Adipocyte (in vitro differentiated cells): ENCODE results near the gene SLC25A53.

Experiments used
- DNase-seq: peaks from one replicate; pipeline ENCODE4 v3.0.0-alpha.2; 2015; ENCODE audit warnings: low read depth
- H3K27me3 ChIP-seq: replicated peaks from 2 replicates; pipeline ENCODE4 v1.7.0; 2013; ENCODE audit warnings: mild to moderate bottlenecking, low read length, moderate library complexity; ENCODE audit not compliant: control insufficient read depth, insufficient read depth
- H3K36me3 ChIP-seq: 2 replicates; pipeline ENCODE4 v1.7.0; 2013; ENCODE audit warnings: low read length, mild to moderate bottlenecking, moderate library complexity; ENCODE audit not compliant: control insufficient read depth, insufficient read depth, severe bottlenecking
- H3K4me1 ChIP-seq: 2 replicates; pipeline ENCODE4 v1.7.0; 2013; ENCODE audit warnings: mild to moderate bottlenecking, low read length, moderate library complexity; ENCODE audit not compliant: control insufficient read depth, insufficient read depth
- H3K4me3 ChIP-seq: 2 replicates; pipeline ENCODE4 v1.7.0; 2013; ENCODE audit warnings: mild to moderate bottlenecking, low read length, moderate library complexity
- H3K9ac ChIP-seq: 2 replicates; pipeline ENCODE4 v1.7.0; 2013; ENCODE audit warnings: mild to moderate bottlenecking, low read length, moderate library complexity
- H3K9me3 ChIP-seq: 2 replicates; pipeline ENCODE4 v1.7.0; 2013; ENCODE audit warnings: mild to moderate bottlenecking, low read length, moderate library complexity; ENCODE audit not compliant: control insufficient read depth

SLC25A53 gene

GRCh38 chrX:104168127-104168526 lies 11.3 kb upstream of the SLC25A53 start:
- Histone ChIP-seq H3K27me3 (peaks cover 2% of the 10 kb centered on the region), H3K9ac (peak overlapping the region; percentile 92), H3K4me1 (peaks cover 18% of the 10 kb centered on the region), H3K9me3 (no peaks in the 10 kb centered on the region), H3K4me3 (peak overlapping the region; percentile 89), H3K36me3 (peaks cover 2% of the 10 kb centered on the region)
- no peak for DNase-seq

- peaks cover 2% of the 10 kb centered on the region for H3K36me3 ChIP-seq
- peaks cover 6% of the 10 kb centered on the region for H3K27me3 ChIP-seq
- H3K9me3 ChIP-seq, result no peaks in the 10 kb centered on the region
- peak; percentile 20 for DNase-seq
- peak overlapping the region; percentile 92 for H3K9ac ChIP-seq
- H3K4me3 ChIP-seq, result peak overlapping the region; percentile 89
- peaks cover 12% of the 10 kb centered on the region for H3K4me1 ChIP-seq
Observed at GRCh38 chrX:104166735-104167436, 10.1 kb upstream of the SLC25A53 start.

GRCh38 chrX:104165894-104166734 lies 9.3 kb upstream of the SLC25A53 start, which contains the start of gene FAM199X:
Gene FAM199X, plus strand, starts transcription at chrX:104166453. Its CDS starts 333 bp downstream, at chrX:104166786.
- Histone ChIP-seq H3K9me3 (no peaks in the 10 kb centered on the region), H3K36me3 (peaks cover 2% of the 10 kb centered on the region)
- peak; percentile 89 for DNase-seq

GRCh38 chrX:104151037-104151436 lies 5.8 kb downstream of the SLC25A53 start:
- Histone ChIP-seq H3K9me3 (no peaks in the 10 kb centered on the region), H3K9ac (no peak overlapping the region), H3K4me1 (no peaks in the 10 kb centered on the region), H3K27me3 (no peaks in the 10 kb centered on the region), H3K36me3 (no peaks in the 10 kb centered on the region), H3K4me3 (no peak overlapping the region)
- DNase-seq, result no peak

More at GRCh38 chrX:104165894-104166734, 9.3 kb upstream of the SLC25A53 start, which contains the start of gene FAM199X:
- Histone ChIP-seq H3K9ac (peak within 1 kb of the TSS; percentile 92), H3K4me1 (peaks cover 12% of the 10 kb centered on the region), H3K27me3 (peaks cover 5% of the 10 kb centered on the region), H3K4me3 (peak within 1 kb of the TSS; percentile 89)

GRCh38 chrX:104141087-104141760 lies 15.6 kb downstream of the SLC25A53 start:
- DNase-seq, result no peak
- no peaks in the 10 kb centered on the region for H3K36me3 ChIP-seq
- H3K9ac ChIP-seq, result no peak overlapping the region
- H3K4me3 ChIP-seq, result no peak overlapping the region
- no peaks in the 10 kb centered on the region for H3K27me3 ChIP-seq
- H3K9me3 ChIP-seq, result no peaks in the 10 kb centered on the region
- peaks cover 1% of the 10 kb centered on the region for H3K4me1 ChIP-seq

DNA sequence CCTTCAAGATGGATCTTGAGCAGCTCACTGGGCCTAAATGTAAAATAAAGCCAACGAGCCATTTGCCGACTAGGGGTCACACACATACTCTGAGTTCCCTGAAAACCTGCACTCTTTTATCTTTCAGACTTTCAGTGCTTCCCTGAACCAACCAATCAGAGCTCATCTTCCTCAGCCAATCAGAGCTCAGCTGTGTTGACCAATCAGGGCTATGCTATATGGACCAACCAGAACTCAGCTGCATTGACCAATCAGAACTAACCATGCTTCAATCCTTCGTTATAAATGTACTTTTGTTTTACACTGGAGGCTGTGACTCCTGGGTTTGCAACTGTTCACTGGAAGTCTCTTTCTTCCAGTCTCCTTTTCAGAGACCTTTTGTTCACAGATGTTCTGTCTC lies 19.3 kb downstream of the SLC25A53 start:
- Histone ChIP-seq H3K4me3 (no peak overlapping the region), H3K9ac (no peak overlapping the region), H3K27me3 (peaks cover 18% of the 10 kb centered on the region), H3K9me3 (no peaks in the 10 kb centered on the region), H3K36me3 (no peaks in the 10 kb centered on the region), H3K4me1 (peaks cover 5% of the 10 kb centered on the region)
- peak; percentile 15 for DNase-seq

DNA sequence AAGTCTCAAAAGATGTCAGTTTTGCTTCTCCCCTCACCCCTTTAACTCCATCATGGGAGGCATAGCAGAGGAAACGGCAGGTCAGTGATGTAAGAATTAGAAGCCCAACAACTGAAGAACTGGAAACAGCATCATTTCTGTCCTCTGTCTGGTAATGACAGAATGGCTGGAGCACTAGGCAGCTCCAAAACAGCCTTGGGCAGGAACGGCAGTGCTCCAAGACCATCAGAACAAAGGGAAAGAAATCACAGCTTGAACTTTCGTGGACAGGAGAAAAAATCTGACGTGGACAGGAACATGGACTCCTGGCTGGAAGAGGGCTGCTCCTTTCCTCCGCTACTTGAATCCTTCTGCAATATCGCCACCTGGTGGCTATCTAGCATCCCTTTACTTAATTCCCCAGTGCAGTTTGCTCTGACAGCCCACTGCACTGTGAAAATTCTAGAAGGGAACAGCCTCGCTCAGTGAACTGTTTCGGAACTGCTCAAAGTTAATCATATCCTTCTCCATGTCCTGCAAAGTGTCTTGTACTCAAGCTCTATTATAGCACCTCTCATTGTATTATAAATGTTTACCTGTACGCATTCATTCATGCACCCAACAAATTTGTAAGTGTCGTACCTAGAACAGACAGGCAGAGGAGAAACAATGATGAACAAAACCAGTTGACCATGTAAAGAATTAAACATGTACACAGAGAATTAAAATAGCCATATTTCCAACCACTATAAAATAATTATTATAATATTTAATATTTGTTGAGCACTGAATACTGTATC lies 20.4 kb downstream of the SLC25A53 start:
- Histone ChIP-seq H3K4me3 (peak overlapping the region; percentile 75), H3K9me3 (no peaks in the 10 kb centered on the region), H3K36me3 (no peaks in the 10 kb centered on the region), H3K27me3 (peaks cover 18% of the 10 kb centered on the region), H3K4me1 (peaks cover 5% of the 10 kb centered on the region), H3K9ac (peak overlapping the region; percentile 74)
- DNase-seq, result peak; percentile 94

GRCh38 chrX:104135677-104136076 lies 21.1 kb downstream of the SLC25A53 start:
- Histone ChIP-seq H3K9me3 (no peaks in the 10 kb centered on the region), H3K9ac (no peak overlapping the region), H3K27me3 (peaks cover 18% of the 10 kb centered on the region), H3K36me3 (no peaks in the 10 kb centered on the region), H3K4me1 (peaks cover 5% of the 10 kb centered on the region), H3K4me3 (no peak overlapping the region)
- DNase-seq, result peak; percentile 7

- Histone ChIP-seq H3K4me1 (peaks cover 5% of the 10 kb centered on the region), H3K36me3 (peaks cover 5% of the 10 kb centered on the region), H3K9me3 (no peaks in the 10 kb centered on the region), H3K9ac (no peak overlapping the region), H3K27me3 (peaks cover 18% of the 10 kb centered on the region), H3K4me3 (no peak overlapping the region)
- DNase-seq, result no peak
Observed at GRCh38 chrX:104134583-104135261, 22.1 kb downstream of the SLC25A53 start.

- Histone ChIP-seq H3K9me3 (no peaks in the 10 kb centered on the region), H3K9ac (no peak overlapping the region), H3K4me3 (no peak overlapping the region), H3K36me3 (peaks cover 5% of the 10 kb centered on the region), H3K4me1 (peaks cover under 1% of the 10 kb centered on the region), H3K27me3 (peaks cover 20% of the 10 kb centered on the region)
- no peak for DNase-seq
Observed at GRCh38 chrX:104130808-104131207, 26.0 kb downstream of the SLC25A53 start.
